K562 (cell line): ENCODE data around the gene C3orf70. TPM values are rescaled to one million over a fixed set of nuclear protein-coding genes. Genes with fewer than 3 reads are reported as not detected.

ENCODE experiments used
- ATAC-seq: fragments of 200-7000 bp; cut with Tn5 transposase; 3 replicates; pipeline ENCODE4 v1.9.1; 2020; ENCODE audit warnings: moderate library complexity
- BruUV-seq: library from RNA; stranded (reverse); fragments of 400-500 nt; replicated peaks from 2 replicates; lab custom pipeline; 2021; lab: Mats Ljungman, UMichigan
- CTCF ChIA-PET: fragments of 300-600 bp; formaldehyde crosslinking; extraction: SDS; loops from one replicate; lab custom pipeline; 2021; ENCODE audit warnings: low intra/inter-chr PET ratio; lab: Yijun Ruan, JAX
- POLR2A ChIA-PET: fragments of 300-600, 350-650 bp; sonication (Branson Sonifier 250); formaldehyde crosslinking; extraction: SDS; loops from one replicate; lab custom pipeline; 2021; ENCODE audit warnings: antibody characterized with exemption, inconsistent platforms; lab: Yijun Ruan, JAX
- DNase-seq, 4 experiments: peaks; one replicate each; pipeline versions ENCODE4 v3.0.0 to v3.0.0-alpha.2; 2011 to 2018; ENCODE audit warnings: low spot score in 3 of 4, mixed read lengths in 3 of 4; ENCODE audit errors: extremely low read depth in 1 of 4
- FAIRE-seq: peaks from 2 replicates; lab custom pipeline; 2011; peaks lifted over from hg19 to GRCh38; lab: Jason Lieb, UNC
- H2AFZ ChIP-seq: 2 replicates; pipeline ENCODE4 v1.6.0; 2011; ENCODE audit warnings: low read depth, low read length, control low read depth, inconsistent platforms
- H3K27ac ChIP-seq: fragments of 200-600 bp; 3 replicates; pipeline ENCODE4 v1.8.0; 2011; ENCODE audit warnings: low read depth, mild to moderate bottlenecking, control low read depth, inconsistent platforms, low read length, moderate library complexity, mixed read lengths; ENCODE audit errors: extremely low read depth
- H3K27me3 ChIP-seq, 2 experiments: fragments of 300-600 bp in 1 of 2; 2 replicates in 1 of 2; 3 replicates in 1 of 2; pipeline versions ENCODE4 v1.6.0 to v1.8.0; 2011; ENCODE audit warnings: inconsistent platforms in 2 of 2, low read length in 2 of 2, mild to moderate bottlenecking in 1 of 2, mixed read lengths in 1 of 2, moderate library complexity in 1 of 2; ENCODE audit not compliant: control insufficient read depth in 2 of 2, insufficient read depth in 2 of 2
- H3K36me3 ChIP-seq: fragments of 300-600 bp; 3 replicates; pipeline ENCODE4 v1.8.0; 2011; ENCODE audit warnings: mild to moderate bottlenecking, low read length, inconsistent platforms; ENCODE audit not compliant: control insufficient read depth, insufficient read depth
- H3K4me1 ChIP-seq, 2 experiments: fragments of 200-600 bp in 1 of 2; replicated peaks in 1 of 2; 2 replicates in 1 of 2; 3 replicates in 1 of 2; pipeline versions ENCODE4 v1.5.1 to v1.8.0; 2011; ENCODE audit warnings: inconsistent platforms in 2 of 2, low read length in 2 of 2, mild to moderate bottlenecking in 1 of 2, mixed read lengths in 1 of 2, moderate library complexity in 1 of 2; ENCODE audit not compliant: control insufficient read depth in 2 of 2, insufficient read depth in 2 of 2
- H3K4me2 ChIP-seq: 2 replicates; pipeline ENCODE4 v1.6.1; 2011; ENCODE audit warnings: low read length, control low read depth, inconsistent platforms, mixed read lengths; ENCODE audit not compliant: insufficient read depth
- H3K4me3 ChIP-seq: fragments of 200-600 bp; sonication (generic), shearing (Covaris generic); 2 replicates; pipeline ENCODE4 v1.5.1; 2016; ENCODE audit warnings: control low read depth, inconsistent platforms
- H3K79me2 ChIP-seq: fragments of 200-600 bp; 3 replicates; pipeline ENCODE4 v1.8.0; 2011; ENCODE audit warnings: low read length, inconsistent platforms; ENCODE audit not compliant: control insufficient read depth, insufficient read depth
- H3K9ac ChIP-seq, 2 experiments: 2 replicates each; pipeline versions ENCODE4 v1.6.0 to v1.6.1; 2011; ENCODE audit warnings: low read depth in 2 of 2, low read length in 2 of 2, control low read depth in 1 of 2, inconsistent platforms in 1 of 2, mild to moderate bottlenecking in 1 of 2, mixed read lengths in 1 of 2; ENCODE audit not compliant: insufficient read depth in 1 of 2
- H3K9me1 ChIP-seq: one replicate; pipeline ENCODE4 v1.6.0; 2011; ENCODE audit warnings: inconsistent platforms, mild to moderate bottlenecking, low read length, moderate library complexity; ENCODE audit not compliant: control insufficient read depth, insufficient read depth
- H3K9me3 ChIP-seq: replicated peaks from 2 replicates; pipeline ENCODE4 v1.5.1; 2011; ENCODE audit warnings: low read depth, low read length, inconsistent platforms; ENCODE audit not compliant: control insufficient read depth, insufficient read depth
- H4K20me1 ChIP-seq: replicated peaks from 2 replicates; pipeline ENCODE4 v1.6.1; 2011; ENCODE audit warnings: low read length, inconsistent platforms, mixed read lengths; ENCODE audit not compliant: control insufficient read depth, insufficient read depth
- CTCF ChIP-seq, 3 experiments: IDR thresholded peaks in 2 of 3; conservative IDR thresholded peaks in 1 of 3; 2 replicates each; pipeline ENCODE4 v1.5.1; 2011 to 2012; ENCODE audit warnings: low read length in 3 of 3, mild to moderate bottlenecking in 3 of 3, control low read depth in 2 of 3, improper control_type of control experiment in 1 of 3, inconsistent platforms in 1 of 3, low read depth in 1 of 3, mixed read lengths in 1 of 3, moderate library complexity in 1 of 3; ENCODE audit not compliant: insufficient read depth in 2 of 3
- ELF2 ChIP-seq: fragments of 250-450 bp; sonication (Bioruptor Pico); IDR thresholded peaks from 2 replicates; pipeline ENCODE4 v1.5.0; 2021; ENCODE audit warnings: mild to moderate bottlenecking
- SIX5 ChIP-seq, 2 experiments: IDR thresholded peaks; 2 replicates each; pipeline ENCODE4 v1.6.1; 2011; ENCODE audit warnings: low read length in 2 of 2, borderline replicate concordance in 1 of 2, low read depth in 1 of 2, mild to moderate bottlenecking in 1 of 2, moderate library complexity in 1 of 2; ENCODE audit not compliant: insufficient read depth in 1 of 2
- TFE3 ChIP-seq: fragments of 450-650 bp; formaldehyde crosslinking; IDR thresholded peaks from 2 replicates; pipeline ENCODE4 v1.4.0; 2020; ENCODE audit warnings: mild to moderate bottlenecking, mixed read lengths
- WGBS: fragments of 100-300 bp; shearing (Covaris generic); methylation state at CpG from one replicate; pipeline ENCODE4 v1.1.6; 2016; ENCODE audit warnings: low coverage, mixed read lengths; ENCODE audit not compliant: insufficient coverage; ENCODE audit errors: missing lambda C conversion rate; 5-methylcytosine and 5-hydroxymethylcytosine counted together
- in situ Hi-C: fragments of 300-500 bp; cut with MboI; formaldehyde crosslinking; loops from 4 replicates; pipeline ENCODE4 v1.15.0; 2018; ENCODE audit warnings: inconsistent platforms, mixed read lengths
- intact Hi-C: fragments of 100-400 bp; cut with micrococcal nuclease; formaldehyde crosslinking; loops from 2 replicates; pipeline ENCODE4 v1.14.2; 2022
- polyA plus RNA-seq, 8 experiments: library from polyadenylated mRNA; depleted of rRNA in 4 of 8; stranded (reverse) in 5 of 8; unstranded in 3 of 8; fragments of >200 nt; fragmentation: Nextera tagmentation in 2 of 8; fragmentation: Illumina TruSeq in 1 of 8; extraction: Ambion mirVana in 2 of 8; extraction: Trizol in 1 of 8; gene quantifications; 2 replicates each; pipeline versions ENCODE4 v1.2.1 to v1.2.3, GENCODE V29; 2011 to 2014; ENCODE audit warnings: inconsistent platforms in 1 of 8, missing spikeins in 1 of 8
- total RNA-seq, 7 experiments: library from RNA; depleted of rRNA in 6 of 7; stranded (reverse); fragments of >200 nt in 6 of 7; fragmentation: Illumina TruSeq in 2 of 7; extraction: Trizol in 2 of 7; gene quantifications; 2 replicates each; pipeline versions ENCODE4 v1.2.1 to v1.2.3, GENCODE V29; 2011 to 2021; ENCODE audit warnings: low replicate concordance in 1 of 7

C3orf70 gene
- total and polyA plus RNA-seq, 9 of the 15 experiments (the other 6 are each of a cell fraction or from before 2014, with no cell fraction given): 0.01 to 0.04 (median 0.03) TPM; not detected in 6

GRCh38 chr3:185188816-185189215 is 36.0 kb upstream of the C3orf70 start:
- Histone ChIP-seq H2AFZ (no peak overlapping the region), H3K9me1 (no peaks in the 10 kb centered on the region), H3K79me2 (no peaks in the 10 kb centered on the region), H3K4me1 (no peaks in the 10 kb centered on the region)
- no peak for FAIRE-seq
- POLR2A ChIA-PET: no interaction called here
- CTCF ChIA-PET: no interaction called here
- DNase-seq: no peak
- TF ChIP-seq SIX5 (IDR thresholded peaks at IDR 0.05; ENCODE audit: borderline replicate concordance in 1 of 2, insufficient read depth in 1 of 2, low read depth in 1 of 2, low read length in 2 of 2) (no peak), CTCF (IDR thresholded peaks at IDR 0.05 in 2 of 3, conservative IDR thresholded peaks at IDR 0.05 in 1 of 3; ENCODE audit: insufficient read depth in 2 of 3, low read depth in 1 of 3, low read length in 3 of 3) (no peak)
- TF ChIP-seq, all 486 proteins: peak for 0
- Histone ChIP-seq H3K9ac (no peak overlapping the region), H3K27me3 (peaks cover 3 to 10% of the 10 kb centered on the region in 2 experiments; a peak in 2 of 5 replicates), H4K20me1 (0 out of 2 replicates have a peak, but pooled peaks cover 3% of the 10 kb centered on the region), H3K4me3 (no peak overlapping the region), H3K27ac (no peak overlapping the region), H3K9me3 (no peaks in the 10 kb centered on the region), H3K4me2 (no peak overlapping the region), H3K36me3 (no peaks in the 10 kb centered on the region)
- in situ Hi-C loops: loop anchor here (10.0 kb wide), 1 partner anchor 324 kb away; no protein-coding TSS in a partner anchor
- ATAC-seq: no peak
- intact Hi-C loops: no loop called here
- BruUV-seq: no TSS peak

- no peaks in the 10 kb centered on the region for H3K36me3 ChIP-seq
- no peak overlapping the region for H3K4me3 ChIP-seq
- no peaks in the 10 kb centered on the region for H3K79me2 ChIP-seq
- FAIRE-seq (no peak), ATAC-seq (no peak), DNase-seq (no peak)
- H3K27ac ChIP-seq: no peak overlapping the region
- H3K4me1 ChIP-seq: no peaks in the 10 kb centered on the region
- no peak overlapping the region for H3K9ac ChIP-seq
- H4K20me1 ChIP-seq: 0 out of 2 replicates have a peak, but pooled peaks cover 3% of the 10 kb centered on the region
- CTCF ChIA-PET: no interaction called here
- peak; percentile 44 for TF ChIP-seq TFE3 (CRISPR knock-in tag)
- TF ChIP-seq ELF2: no peak
- no peaks in the 10 kb centered on the region for H3K9me1 ChIP-seq
- no peak overlapping the region for H3K4me2 ChIP-seq
- H3K27me3 ChIP-seq: peaks cover 6 to 14% of the 10 kb centered on the region in 2 experiments; a peak in 3 of 5 replicates
- WGBS: 0% methylated on average over 2 of the region's 2 CpGs
- no TSS peak for BruUV-seq
- in situ Hi-C loops (loop anchor here (10.0 kb wide), 1 partner anchor 323 kb away; no protein-coding TSS in a partner anchor), intact Hi-C loops (no loop called here)
- H2AFZ ChIP-seq: no peak overlapping the region
- H3K9me3 ChIP-seq: no peaks in the 10 kb centered on the region
- POLR2A ChIA-PET: interaction anchor here (0.9 to 1.4 kb wide), 3 partner anchors 9 to 19 kb away, joined by 3 to 4 read pairs (median 3); no protein-coding TSS in a partner anchor
Observed at GRCh38 chr3:185187391-185187790, 34.5 kb upstream of the C3orf70 start.
